NCI-H2227 treated with DMSO at 0.1 percent for 48 hours (cell line): Measurements from ENCODE around the gene FCN1.

Experiments used
- DNase-seq: peaks from one replicate; lab custom pipeline; 2025; lab: John Stamatoyannopoulos, UW

Gene FCN1

DNA sequence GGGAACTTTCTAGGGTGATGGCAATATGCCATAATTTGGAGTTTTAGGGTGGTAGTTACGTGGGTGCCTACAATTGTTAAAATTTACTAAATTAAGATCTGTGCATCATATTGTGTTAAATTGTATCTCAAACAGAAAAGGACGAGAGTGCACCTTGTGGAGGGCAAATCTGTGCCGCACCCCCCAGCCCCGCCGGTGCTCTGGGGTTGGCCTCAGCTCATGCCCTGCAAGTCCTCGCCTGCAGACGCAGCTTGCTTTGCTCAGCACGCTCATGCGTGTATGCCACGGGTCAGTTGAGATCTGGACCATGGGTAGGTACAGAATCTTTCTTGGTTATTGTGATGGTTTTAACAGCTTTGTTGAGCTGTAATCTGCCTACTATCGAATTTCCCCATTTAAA is 33.7 kb upstream of the FCN1 start:
- no peak for DNase-seq

DNA sequence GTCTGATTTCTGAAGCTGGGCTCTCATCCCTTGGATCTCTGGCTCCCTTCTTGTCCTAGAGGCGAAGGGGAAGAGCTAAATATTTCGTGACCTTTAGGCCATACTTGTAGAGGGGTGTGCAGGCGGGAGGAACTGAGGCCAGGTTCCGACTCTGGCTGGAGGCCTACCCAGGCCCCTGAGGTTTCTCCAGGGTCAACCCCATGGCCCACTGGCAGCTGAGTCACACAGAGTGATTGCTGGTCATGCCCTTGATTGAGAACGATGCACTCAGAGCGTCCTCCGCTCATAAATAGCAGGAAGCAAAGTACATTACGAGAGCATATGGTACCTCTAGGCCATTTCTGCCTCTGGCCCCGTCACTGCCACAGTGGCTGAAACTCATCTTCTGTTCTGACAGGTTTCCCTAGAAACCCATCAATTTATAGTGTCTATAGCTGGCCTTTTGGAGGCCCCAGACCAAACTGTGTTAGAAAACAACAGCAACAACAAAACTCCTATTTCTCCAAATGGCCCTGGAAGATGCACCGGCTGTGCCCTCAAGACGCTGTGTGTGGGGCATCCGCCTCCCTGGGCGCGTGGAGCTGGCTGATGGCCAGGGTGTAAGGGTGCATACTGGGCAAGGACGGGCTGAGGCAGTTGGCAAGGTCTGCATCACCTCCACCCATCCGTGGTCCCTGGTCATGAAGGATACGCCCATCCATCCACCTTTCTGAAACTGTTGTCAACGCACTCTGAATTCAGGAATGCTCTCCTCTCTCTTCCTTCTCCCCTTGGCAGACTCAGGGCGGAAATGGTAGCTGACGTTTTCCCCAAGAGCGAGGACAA is 32.9 kb upstream of the FCN1 start:
- DNase-seq: no peak

DNA sequence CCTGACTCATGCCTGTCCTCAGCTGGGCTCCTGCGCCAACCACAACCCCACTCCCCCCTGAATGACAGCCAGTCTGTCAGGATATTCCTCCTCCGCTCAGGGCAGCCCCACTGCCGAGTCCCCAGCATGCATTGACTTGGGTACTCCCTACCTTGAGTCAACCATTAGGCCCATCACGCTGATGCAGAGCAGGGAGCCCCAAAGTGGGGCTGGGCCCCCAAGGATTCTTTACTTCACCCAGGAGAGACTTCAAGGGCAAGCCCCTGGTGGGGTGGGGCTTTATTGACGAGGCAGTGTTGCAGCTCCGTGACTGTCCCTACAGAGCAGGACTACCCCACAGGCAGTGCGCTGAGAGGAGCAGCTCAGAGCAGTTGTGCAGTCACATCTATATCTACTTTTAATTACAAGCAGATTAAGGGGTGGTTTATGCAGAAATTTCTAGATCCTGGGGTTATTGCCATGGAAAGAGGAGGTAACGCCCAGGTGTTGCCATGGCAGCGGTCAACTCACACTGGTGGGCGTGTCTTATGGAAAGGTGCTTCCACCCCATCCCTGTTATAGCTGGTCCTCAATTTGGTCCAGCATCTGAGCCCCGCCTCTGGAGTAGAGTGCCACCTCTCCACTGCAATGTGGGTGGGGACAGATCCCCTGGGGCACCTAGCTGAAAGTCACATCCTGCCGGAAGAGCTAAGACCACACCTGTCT is 32.1 kb upstream of the FCN1 start:
- no peak for DNase-seq

DNA sequence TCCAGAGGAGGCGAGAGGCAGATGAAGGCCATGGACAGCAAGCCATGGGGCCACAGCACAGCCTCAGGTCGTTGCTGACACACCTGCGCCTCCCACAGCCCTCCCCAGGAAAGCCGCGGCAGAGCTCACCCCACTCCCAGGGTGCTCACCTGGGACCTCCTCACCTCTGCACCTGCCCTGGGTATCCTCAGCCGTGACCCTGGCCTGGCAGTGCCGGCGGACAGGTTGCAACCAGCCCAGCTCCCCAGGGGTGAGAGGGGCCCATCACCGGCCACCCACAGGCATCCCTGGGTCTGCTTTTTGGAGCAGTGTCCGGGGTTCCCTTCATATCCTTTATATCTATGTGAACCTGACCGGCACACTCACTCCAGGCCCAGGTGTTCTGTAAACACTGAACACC is 30.4 kb upstream of the FCN1 start:
- no peak for DNase-seq

DNA sequence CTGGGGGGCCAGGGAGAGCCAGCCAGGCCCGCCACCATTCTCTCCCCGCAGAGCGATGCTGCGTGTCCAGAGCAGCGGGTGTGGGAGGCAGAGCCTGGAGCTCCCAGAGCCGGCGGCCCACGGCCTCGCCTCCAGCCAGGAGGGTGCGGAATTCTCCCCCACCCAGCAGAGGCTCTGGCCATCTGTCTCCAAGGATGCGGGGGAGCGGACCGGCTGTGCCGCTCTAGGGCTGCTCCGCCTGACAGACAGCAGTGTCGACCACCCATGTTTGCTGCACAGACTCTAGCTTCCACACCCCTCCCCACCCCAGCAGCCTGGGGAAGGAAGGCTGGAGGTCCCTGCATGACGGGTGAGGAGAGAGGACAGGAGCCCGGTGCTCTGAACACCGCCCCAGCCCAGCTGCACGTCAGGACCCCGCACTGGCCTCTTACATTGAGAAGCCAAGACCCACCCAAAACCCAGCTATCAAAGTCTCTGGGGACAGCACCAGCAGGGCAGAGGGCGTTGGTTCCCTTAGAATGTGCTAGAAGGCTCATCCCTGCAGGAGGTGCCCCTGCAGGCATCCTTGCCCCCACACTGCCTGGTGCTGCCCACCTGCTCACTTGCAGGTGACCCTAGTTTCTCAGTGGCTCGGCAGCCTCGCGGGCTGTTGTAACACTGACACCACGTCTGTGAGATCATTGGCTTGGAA is 29.7 kb upstream of the FCN1 start:
- no peak for DNase-seq

DNA sequence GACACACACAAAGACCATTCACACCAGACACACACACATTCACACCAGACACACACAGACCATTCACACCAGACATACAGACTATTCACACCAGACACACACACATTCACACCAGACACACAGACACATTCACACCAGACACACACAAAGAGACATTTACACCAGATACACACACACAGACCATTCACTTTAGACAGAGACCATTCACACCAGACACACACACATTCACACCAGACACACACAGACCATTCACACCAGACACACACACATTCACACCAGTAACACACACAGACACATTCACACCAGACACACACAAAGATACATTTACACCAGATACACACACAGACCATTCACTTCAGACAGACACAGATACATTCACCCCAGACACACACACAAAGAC is 29.0 kb upstream of the FCN1 start:
- no peak for DNase-seq

DNA sequence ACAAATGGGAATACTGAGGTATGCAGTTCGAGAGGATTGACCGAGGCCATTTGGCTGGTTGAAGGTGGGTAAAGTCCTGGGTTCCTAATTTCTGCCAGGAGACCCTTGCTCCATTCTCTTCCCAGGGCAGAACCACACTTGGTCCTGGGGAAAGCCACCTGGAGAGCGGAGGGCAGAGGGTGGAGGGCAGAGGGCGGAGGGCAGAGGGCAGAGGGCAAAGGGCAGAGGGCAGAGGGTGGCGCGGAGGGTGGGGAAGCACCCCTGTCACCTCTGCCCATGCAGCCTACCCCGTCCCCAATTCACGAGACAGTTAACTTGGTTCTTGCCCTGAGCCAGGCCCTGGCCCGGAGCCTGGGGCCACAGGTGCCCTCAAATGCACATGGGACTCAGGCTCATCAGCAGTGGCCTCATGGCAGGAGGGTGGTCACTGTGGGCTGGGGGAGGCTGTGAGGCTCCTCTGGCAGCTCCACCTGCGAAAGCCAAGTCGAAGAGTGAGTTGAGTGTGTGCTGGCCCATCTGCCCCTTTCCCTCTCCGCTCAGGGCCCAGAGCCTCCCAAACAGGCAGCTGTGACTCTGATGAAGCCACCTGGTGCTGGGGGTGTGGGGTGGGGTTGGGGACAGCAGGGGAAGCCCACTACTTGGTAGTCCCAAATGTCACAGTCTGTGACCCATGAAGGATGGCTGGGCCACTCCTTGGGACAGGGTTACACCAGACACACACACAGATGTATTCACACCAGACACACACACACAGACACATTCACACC is 28.0 kb upstream of the FCN1 start:
- DNase-seq: no peak

DNA sequence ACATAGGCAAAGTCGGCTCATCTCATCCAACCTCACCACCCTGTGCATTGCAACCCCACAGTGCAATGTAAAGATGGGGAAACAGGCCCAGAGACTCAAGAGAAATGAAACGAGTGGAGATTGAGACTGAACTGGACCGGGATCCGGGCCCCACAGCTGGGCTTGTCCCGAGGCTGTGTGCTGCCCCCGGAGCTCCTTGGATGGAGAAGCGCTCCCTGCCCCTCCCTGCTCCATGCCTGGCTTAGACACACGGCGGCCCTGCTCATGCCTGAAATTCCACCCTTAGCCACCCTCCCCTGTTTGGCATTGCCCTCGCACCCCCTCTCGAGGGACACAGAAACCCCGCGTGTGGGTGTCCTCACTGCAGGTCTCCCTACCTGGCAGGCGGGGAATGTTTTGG is 27.2 kb upstream of the FCN1 start:
- no peak for DNase-seq

DNA sequence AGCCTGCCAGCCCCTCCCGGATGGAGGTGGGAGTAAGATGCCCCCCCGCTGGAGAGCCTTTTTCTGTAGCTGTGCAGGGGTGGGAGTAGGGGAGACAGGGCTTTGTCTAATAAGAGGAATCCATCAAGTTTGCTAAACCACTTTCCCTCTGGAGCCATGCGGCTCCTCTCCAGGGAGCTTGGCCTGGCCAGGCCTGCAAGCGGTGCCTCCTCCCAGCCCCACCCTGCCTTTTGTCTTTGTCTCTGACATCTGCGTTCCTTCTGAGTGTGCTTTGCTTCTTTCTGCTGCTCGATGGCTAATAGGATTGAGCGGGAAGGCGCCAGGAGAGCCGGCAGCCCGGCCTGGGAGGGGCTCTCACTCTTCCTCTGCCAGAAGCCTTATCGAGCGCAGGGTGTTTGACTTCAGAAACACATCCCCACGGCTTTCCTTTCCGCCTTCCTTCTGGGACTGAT is 26.7 kb upstream of the FCN1 start:
- peak; percentile 4 for DNase-seq

DNA sequence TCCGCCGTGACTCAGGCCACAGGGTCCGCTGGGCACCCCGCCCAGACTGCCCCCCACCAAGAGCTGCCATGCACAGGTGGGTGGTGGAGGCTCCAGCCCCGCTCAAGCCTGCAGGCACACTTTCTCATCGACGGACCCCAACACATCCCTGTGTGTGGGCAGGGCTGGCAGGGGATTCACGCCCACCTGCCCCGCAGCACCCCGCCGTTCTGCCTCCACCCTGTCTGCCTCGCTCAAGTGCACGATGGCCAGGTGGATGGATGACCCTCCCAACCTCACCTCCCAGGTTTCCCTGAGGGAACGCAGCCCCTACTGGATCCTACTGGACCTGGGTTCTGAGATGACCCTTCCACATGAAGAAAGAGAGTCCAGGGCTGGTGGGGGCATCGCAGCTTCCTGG is 26.1 kb upstream of the FCN1 start:
- DNase-seq: no peak

DNA sequence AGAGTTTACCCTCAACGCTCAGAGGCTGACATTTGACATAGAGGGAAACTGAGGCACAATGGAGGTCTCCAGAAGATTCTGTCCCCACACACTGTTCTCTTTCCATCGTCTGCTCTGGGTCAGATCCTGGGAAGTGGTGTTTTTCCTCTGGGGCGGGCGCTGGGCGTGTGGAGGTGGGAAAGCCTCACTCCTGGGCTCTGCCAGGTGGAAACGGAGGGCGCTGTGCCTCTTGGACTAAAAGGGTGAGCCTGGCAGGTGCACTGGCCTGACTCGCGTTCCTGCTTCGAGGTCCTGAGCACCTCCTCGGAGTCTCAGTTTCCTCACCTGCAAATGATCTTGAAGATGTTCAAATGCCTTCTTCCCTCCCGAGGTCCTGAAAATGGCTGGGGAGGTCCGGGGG is 25.7 kb upstream of the FCN1 start:
- no peak for DNase-seq

DNA sequence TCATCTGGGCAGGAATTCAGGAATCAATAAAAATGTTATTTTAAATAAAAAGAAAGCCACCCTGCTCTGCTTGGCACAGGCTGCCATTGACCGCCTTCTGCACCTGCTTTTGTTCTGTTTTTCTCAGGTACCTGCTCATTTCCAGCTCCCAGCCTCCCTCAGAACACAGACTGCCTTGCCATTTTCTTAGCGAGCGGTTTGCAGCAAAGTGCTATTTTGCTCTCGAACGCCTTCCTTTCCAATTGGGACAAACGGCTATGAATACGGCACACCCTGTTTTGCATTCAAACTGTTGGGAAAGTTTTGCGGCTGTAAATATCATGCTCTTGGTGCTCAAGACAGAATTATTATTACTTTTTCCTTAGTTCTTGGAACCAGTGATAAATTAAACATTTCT is 25.1 kb upstream of the FCN1 start:
- no peak for DNase-seq

DNA sequence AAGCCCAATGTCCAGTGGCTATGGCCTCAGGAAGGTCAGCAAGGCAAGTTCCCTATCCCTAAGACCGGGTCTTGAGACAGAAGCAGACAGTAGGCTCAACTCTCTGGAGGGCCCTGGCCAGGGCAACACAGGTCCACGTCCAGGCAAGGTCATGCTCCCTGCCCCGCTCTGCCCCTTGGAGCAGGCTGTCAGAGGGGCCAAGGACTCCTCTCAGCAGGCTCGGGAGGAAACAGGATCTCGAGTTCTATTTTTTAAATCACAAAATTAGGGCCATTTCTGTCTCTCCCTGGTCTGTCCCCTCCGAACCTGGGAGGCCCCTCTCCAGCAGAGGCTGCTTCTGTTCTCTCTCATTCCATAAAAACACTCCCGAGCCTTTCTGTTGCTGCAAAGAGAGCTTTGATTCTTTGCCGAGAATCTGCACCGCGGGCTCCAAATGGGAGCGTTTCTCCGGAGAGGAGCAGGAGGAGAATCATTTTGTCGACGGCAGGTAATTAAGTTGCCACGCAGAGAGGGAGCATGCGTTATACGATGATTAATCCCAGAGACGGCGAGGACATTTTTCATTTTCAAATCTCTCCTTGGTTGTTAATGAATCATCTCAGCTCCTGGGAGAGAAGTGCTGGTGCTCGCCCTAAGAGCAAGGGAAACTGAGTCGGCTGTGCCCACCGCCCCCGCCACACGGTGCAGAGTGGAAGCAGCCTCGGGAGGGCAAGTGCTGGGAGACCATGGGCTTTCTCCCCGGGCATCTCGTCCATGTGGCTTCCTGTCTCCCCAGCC is 24.5 kb upstream of the FCN1 start:
- DNase-seq: peak; percentile 0

DNA sequence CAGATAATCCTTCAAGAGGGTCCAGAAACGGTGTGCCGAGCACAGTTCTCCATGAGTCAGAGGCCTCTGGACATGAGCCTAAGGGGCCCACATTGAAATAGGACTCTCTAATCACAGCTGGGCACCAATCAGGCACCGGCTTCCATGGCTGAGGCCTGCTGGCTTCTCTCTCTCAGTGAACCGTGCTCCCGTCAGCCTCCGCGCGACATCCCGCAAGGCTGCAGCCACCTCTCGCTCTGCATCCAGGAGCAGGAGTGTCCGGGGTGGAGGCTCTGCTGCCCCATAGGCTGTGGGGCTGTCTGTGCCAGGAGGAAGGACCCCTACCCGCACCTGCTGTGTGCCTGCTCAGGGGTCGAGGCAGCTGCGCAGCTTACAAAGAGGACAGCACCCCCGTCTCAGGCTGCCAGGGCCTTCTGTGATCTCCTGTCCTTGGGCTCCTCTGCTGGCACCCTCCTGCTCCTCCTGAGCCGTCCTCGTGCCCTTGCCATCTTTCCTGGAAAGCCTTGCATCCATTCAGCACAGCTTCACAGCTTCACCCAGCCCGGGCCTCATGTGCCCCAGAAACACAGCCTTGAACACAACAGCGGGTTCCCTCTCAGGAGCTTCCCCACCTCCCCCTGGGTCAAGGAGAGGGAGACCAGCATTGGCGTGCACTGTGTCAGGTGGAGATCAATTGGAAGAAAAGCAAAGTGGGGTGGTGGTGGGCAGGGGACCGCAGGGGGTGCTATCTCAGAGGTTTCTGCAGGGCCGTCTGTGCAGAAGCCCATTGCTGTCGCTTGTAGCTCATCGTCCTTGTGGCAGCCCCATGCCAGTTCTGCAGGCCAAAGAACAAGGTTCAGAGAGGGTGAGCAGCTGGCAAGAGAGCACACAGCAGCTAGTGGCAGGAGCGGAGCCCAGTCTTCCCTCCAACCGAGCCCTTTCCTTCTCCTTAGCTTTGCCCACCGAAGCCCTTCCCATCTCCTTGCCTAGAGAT is 22.8 kb upstream of the FCN1 start:
- no peak for DNase-seq

DNA sequence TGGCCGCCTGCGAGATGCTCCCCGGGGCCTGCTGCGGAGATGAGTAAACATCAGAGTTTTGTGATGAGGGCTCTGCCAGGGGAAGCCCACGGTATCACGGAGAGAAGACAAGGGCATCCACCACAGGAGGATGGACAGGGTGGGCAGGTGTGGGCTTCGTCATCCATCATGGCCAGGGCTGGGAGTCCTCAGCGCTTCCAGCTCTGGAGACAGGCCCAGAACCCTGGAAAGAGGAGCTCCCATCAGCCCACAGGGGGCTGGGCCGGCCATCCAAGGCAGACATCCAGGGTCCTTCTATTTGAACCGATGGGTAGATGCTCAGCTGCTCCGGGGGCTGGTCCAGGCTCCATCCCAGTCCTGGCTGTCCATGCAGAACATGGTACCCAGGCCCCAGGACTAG is 22.1 kb upstream of the FCN1 start:
- DNase-seq: no peak

DNA sequence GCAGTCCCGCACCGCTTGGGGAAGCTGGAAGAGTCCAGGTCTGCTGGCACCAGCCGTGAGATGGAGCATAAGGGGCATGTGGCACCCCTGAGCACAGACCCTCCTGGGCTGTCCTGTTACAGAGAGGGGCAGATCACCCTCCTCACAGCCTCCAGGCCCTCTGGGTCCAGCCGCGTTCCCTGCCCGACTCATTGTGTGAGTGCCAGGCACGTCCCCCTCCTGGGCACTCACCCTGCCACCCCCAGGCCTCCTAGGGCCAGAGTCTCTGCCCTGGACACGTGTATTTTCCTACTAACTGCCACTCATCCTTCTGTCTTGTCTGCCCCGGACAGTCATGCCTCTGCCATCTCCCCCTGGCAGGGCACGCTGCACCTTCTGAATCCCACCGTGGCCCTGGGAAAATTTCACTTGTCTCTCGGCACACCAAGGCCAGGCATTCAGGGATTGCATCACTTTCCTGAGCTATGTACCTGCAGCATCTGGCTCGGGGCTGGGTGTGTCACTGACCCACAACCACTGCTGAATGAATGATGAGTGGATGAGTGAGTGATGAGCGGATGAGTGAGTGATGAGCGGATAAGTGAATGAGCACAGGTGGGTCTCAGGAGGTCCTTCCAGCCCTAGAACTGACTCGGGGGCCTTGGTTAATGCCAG is 21.5 kb upstream of the FCN1 start:
- DNase-seq: no peak

DNA sequence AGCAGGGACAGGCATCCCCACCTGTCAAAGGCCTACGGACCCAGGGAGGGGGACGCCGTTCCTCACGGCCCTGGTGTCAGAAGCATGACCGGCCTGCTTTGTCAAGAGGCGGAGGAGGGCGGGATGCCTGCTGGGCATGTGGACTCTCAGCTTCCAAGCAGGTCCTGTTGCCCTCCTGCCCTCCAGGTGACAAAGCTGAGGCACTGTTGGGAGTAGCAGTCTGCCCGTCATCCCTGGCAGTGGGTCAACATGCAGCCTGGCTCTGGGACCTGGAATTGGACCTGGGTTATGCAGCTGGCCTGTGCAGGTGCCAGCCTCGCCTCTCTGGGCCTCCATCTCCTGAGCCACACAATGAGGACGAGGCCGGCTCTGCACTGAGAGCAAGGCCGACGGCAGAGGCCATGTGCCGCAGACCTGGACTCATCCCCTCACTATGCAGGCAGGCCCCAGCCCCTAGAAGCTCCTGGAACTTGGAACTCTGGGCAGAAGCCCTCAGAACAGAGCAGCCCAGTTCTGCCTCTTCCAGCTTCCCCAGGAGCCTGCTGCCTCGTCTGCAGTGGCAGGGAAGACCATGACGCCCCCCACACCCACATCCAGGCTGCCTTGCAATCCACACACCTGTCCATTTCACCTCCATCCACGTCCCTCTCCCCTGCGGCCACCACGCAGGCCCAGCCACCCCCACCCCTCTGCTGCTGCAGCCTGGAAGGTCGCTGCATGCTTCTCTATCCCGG is 20.8 kb upstream of the FCN1 start:
- no peak for DNase-seq

DNA sequence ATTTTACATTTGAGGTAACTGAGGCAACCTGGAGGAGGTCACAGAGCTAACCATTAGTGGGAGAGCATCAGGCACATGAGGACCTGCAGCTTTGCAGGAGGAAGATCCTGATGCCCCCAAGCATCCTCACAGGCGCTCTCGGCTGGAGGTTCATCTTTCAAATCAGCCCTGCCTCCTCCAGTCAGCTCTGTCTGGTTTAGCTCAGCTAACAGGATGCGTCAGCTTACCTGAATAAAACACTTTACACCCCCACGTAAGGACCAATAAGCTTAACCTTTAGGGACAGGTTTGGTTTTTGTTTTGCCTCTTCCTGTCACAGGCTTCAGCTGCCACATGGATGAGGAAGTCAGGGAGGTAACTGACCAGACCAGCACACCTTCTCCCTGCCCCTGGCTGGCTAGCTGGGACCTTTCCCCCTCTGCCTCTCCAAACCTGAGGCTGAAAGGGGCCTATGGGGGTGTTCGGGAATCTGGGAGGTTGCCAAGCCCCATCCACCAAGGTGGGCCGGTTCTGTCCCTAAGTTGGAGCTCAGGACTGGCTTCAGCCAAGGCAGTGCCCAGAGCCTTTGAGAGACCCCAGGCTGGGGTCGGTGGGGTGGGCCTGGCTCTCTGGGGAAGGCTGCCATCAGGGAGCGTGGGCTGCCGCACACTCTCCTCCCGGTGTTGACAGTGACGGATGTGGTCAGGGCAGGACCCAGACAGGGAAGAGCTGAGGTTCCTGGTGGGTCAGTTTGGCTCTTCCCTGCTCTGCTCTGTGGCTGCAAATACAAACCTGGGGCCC is 20.0 kb upstream of the FCN1 start:
- no peak for DNase-seq
